ENCODE results near the gene MTHFD2. TPM values are rescaled to one million over a fixed set of nuclear protein-coding genes. Genes with fewer than 3 reads are reported as not detected.

Gene MTHFD2
- total RNA-seq, 2 experiments from 2014 or later: 162 to 164 TPM

DNA sequence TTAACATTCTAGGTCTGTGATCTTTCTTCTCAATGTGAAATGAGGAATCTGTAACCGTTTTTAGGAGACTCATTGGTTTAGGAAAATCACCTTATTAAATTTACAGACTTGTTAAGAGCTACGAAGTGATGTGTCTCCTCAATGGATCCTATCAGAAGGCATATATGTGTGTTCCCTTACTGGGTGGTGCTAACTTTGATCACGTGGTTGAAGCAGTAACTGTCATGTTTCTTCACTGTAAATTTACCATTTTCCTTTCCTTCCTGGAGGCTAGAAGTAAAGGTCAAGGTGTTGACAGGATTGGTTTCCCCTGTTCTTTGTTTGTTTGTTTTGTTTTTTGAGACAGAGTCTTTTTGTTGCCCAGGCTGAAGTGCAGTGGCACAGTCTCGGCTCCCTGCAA lies 1.4 kb upstream of the MTHFD2 start:
- CTCF ChIA-PET: interaction anchor here (1.0 to 5.3 kb wide), 6 partner anchors 9 to 369 kb away, joined by 3 to 92 read pairs (median 4); partner anchors contain the start of genes BOLA3, MOB1A and STAMBP
- Mint-ChIP-seq H3K4me3 (no peak overlapping the region), H3K36me3 (ENCODE audit: low read depth) (peaks cover 27% of the 10 kb centered on the region), H3K9me3 (ENCODE audit: insufficient read depth) (no peaks in the 10 kb centered on the region), H3K27me3 (ENCODE audit: low read depth) (peaks cover 4% of the 10 kb centered on the region), H3K27ac (peak overlapping the region; percentile 57), H3K4me1 (ENCODE audit: low read depth) (peaks cover 37% of the 10 kb centered on the region)
- ATAC-seq (no peak), DNase-seq (no peak)
- POLR2A ChIA-PET: interaction anchor here (0.9 to 7.4 kb wide), 4 partner anchors 9 to 17 kb away, joined by 3 to 140 read pairs (median 7); partner anchors contain the start of gene MOB1A

DNA sequence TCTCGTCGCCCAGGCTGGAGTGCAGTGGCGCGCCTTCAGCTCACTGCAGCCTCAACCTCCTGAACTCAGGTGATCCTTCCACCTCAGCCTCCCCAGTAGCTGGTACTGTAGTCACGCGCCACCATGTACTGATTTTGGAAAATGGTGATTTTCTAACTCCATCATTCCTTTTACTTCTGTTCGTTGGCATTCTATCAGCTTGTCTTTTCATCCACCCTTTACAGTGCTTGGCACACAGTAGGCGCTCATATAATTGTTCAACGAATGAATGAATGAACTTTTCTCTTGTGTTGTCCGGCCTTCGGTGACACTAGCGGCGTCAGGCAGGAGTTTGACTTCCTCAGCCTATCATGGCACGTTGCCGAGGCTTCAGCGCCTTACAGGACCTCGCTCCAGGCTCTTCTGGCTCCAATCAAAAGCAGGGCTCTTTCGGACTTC lies 373 bp upstream of the MTHFD2 start:
- Mint-ChIP-seq H3K36me3 (ENCODE audit: low read depth) (peaks cover 33% of the 10 kb centered on the region), H3K27ac (peak overlapping the region; percentile 100), H3K4me1 (ENCODE audit: low read depth) (peaks cover 40% of the 10 kb centered on the region), H3K9me3 (ENCODE audit: insufficient read depth) (no peaks in the 10 kb centered on the region), H3K4me3 (peak overlapping the region; percentile 97), H3K27me3 (ENCODE audit: low read depth) (no peaks in the 10 kb centered on the region)
- CTCF ChIA-PET: interaction anchor here (0.9 to 5.3 kb wide), 12 partner anchors 10 to 370 kb away, joined by 3 to 92 read pairs (median 4); partner anchors contain the start of genes MOB1A and STAMBP
- no peak for DNase-seq
- POLR2A ChIA-PET: interaction anchor here (0.6 to 7.4 kb wide), 13 partner anchors 10 to 502 kb away, joined by 3 to 140 read pairs (median 3); partner anchors contain the start of genes BOLA3, DCTN1, MOB1A and STAMBP
- no peak for ATAC-seq

DNA sequence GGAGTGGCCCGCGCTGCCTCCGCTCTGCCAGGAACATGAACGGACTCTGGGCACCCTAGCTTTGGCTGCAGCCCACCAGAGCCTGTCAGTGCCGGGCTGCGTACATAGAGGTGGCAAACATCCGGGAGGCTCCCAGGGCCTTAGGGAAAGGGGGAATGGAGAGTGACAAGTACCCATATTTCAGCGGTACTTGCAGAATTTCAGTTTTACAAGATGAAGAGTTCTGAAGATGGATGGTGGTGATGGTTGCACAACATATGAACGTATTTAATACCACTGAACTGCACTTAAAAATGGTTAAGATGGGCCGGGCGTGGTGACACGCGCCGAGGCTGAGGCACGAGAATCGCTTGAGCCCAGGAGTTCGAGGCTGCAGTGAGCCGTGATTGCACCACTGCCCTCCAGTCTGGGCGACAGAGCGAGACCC lies 873 bp downstream of the MTHFD2 start:
- no peak for ATAC-seq
- H3K4me1 Mint-ChIP-seq (ENCODE audit: low read depth): peaks cover 50% of the 10 kb centered on the region
- H3K9me3 Mint-ChIP-seq (ENCODE audit: insufficient read depth): no peaks in the 10 kb centered on the region
- CTCF ChIA-PET: interaction anchor here (0.9 to 5.3 kb wide), 18 partner anchors 8 to 376 kb away, joined by 3 to 92 read pairs (median 4); partner anchors contain the start of genes BOLA3, MOB1A and STAMBP
- H3K4me3 Mint-ChIP-seq: peak overlapping the region; percentile 97
- H3K27ac Mint-ChIP-seq: peak overlapping the region; percentile 100
- peaks cover 38% of the 10 kb centered on the region for H3K36me3 Mint-ChIP-seq (ENCODE audit: low read depth)
- no peak for DNase-seq
- POLR2A ChIA-PET: interaction anchor here (0.7 to 7.4 kb wide), 9 partner anchors 9 to 374 kb away, joined by 3 to 140 read pairs (median 5); partner anchors contain the start of genes BOLA3, MOB1A and STAMBP
- no peaks in the 10 kb centered on the region for H3K27me3 Mint-ChIP-seq (ENCODE audit: low read depth)

DNA sequence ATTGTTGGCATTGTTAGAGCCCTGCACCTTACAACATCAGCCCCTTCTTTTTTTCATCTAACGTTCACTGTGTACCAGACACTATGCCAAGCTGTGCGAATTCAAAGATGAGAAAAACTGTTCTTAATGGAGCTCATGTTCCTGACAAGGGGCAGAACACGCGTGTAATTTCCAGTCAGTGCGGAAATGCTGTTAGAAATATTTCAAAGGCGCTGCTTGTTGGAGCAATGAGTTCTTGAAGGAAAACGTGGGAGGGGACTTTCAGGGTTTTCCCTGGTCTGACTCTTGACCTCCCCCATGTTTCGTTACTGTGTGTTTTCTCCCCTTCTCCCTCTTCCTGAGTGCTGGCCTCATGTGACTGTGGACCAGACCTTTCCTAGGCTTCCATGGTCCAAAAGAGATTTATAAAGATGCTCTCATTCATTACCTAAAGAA lies 1.5 kb downstream of the MTHFD2 start:
- ChIA-PET POLR2A (interaction anchor here (1.6 to 7.4 kb wide), 3 partner anchors 15 to 51 kb away, joined by 3 to 140 read pairs (median 22); partner anchors contain the start of genes BOLA3 and MOB1A), CTCF (interaction anchor here (0.9 to 5.3 kb wide), 10 partner anchors 8 to 377 kb away, joined by 3 to 92 read pairs (median 8); partner anchors contain the start of genes BOLA3, MOB1A and STAMBP)
- Mint-ChIP-seq H3K27me3 (ENCODE audit: low read depth) (no peaks in the 10 kb centered on the region), H3K4me1 (ENCODE audit: low read depth) (peaks cover 56% of the 10 kb centered on the region), H3K36me3 (ENCODE audit: low read depth) (peaks cover 42% of the 10 kb centered on the region), H3K9me3 (ENCODE audit: insufficient read depth) (no peaks in the 10 kb centered on the region), H3K4me3 (peak overlapping the region; percentile 97), H3K27ac (peak overlapping the region; percentile 100)
- ATAC-seq (no peak), DNase-seq (no peak)

DNA sequence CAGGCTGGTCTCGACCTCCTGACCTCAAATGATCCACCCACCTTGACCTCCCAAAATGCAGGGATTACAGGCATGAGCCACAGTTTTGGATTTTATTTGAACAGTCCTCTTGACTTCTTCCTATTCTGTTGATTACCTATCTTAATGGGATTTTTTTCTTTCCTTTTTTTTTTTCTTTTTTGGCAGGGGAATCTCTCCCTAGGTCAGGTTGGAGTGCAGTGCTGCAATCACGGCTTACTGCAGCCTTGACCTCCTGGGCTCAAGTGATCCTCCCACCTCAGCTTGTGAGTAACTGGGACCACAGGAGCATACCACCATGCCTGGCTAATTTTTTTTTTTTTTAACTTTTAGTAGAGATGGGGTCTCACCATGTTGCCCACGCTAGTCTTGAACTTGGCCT lies 2.8 kb downstream of the MTHFD2 start:
- peak overlapping the region; percentile 97 for H3K4me3 Mint-ChIP-seq
- no peaks in the 10 kb centered on the region for H3K9me3 Mint-ChIP-seq (ENCODE audit: insufficient read depth)
- H3K27me3 Mint-ChIP-seq (ENCODE audit: low read depth): no peaks in the 10 kb centered on the region
- peak overlapping the region; percentile 60 for H3K27ac Mint-ChIP-seq
- H3K36me3 Mint-ChIP-seq (ENCODE audit: low read depth): peaks cover 55% of the 10 kb centered on the region
- H3K4me1 Mint-ChIP-seq (ENCODE audit: low read depth): peaks cover 70% of the 10 kb centered on the region
- CTCF ChIA-PET: interaction anchor here (5.3 kb wide), 1 partner anchor 21 kb away, joined by 92 read pairs; the partner anchor contains the start of gene MOB1A
- ATAC-seq: no peak
- no peak for DNase-seq
- POLR2A ChIA-PET: interaction anchor here (1.6 to 7.4 kb wide), 2 partner anchors 17 to 21 kb away, joined by 3 to 140 read pairs; partner anchors contain the start of gene MOB1A

DNA sequence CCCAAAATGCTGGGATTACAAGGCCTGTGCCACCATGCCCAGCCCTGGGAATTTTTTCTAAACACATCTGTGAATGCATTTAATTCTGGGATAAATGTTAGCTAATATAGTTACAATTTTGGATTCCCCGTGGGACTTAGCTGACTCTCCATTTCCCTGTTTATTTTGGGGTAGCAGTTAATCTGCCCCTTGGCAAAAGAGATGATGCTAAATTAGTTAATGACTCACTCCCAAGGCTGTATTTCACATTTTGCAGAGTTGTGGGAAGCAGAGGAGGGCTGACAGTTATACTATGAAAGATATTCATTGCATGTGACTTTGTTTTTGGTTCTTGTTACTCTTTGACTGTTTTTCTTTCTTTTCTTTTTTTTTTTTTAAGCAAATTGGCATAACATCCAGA lies 3.2 kb downstream of the MTHFD2 start:
- DNase-seq: no peak
- Mint-ChIP-seq H3K4me1 (ENCODE audit: low read depth) (peaks cover 74% of the 10 kb centered on the region), H3K27ac (peak overlapping the region; percentile 43), H3K27me3 (ENCODE audit: low read depth) (no peaks in the 10 kb centered on the region), H3K36me3 (ENCODE audit: low read depth) (peaks cover 59% of the 10 kb centered on the region), H3K9me3 (ENCODE audit: insufficient read depth) (no peaks in the 10 kb centered on the region), H3K4me3 (peak overlapping the region; percentile 97)
- ChIA-PET POLR2A (interaction anchor here (7.4 kb wide), 1 partner anchor 21 kb away, joined by 140 read pairs; the partner anchor contains the start of gene MOB1A), CTCF (no interaction called here)
- ATAC-seq: no peak

DNA sequence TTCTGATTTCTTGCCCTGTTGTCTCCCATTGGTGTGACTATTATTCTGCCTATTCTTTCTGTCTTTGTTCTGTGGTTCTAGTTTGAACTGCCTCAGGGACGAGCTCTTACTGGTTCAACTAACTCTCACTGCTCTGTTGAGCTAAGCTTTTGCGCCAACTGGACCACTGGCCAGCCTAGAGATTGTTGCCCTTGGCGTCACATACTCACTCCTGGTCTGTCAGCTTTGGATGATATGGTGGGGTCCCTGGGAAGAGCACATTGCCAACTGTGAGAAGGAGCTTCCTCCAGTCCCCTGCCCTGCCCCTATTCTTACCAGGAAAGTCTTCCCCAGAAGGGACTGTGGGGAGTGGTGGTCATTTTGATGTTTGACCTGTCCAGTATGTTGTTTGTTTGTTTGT lies 6.0 kb downstream of the MTHFD2 start:
- Mint-ChIP-seq H3K36me3 (ENCODE audit: low read depth) (peaks cover 78% of the 10 kb centered on the region), H3K4me1 (ENCODE audit: low read depth) (peaks cover 74% of the 10 kb centered on the region), H3K4me3 (no peak overlapping the region)

DNA sequence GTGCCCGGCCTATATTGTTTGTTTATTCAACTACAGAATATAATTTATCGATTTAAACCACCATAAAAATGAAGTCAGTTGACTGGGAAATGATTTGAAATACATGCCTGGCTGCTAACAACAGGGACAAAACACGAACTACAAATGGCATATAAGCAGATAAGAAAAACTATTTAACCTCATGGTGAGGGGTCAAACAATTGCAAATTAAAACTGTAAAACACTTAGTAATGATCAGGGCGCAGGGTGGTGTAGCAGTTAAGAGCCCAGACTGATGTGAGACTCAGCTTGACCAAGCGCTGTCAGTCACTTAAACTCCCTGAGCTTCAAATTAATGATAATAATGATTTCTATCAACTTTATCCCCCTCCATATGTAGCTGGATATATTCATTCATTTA lies 6.7 kb downstream of the MTHFD2 start:
- ChIA-PET CTCF (interaction anchor here (0.9 to 5.1 kb wide), 12 partner anchors 8 to 381 kb away, joined by 3 to 37 read pairs (median 4); partner anchors contain the start of gene MOB1A), POLR2A (interaction anchor here (0.9 to 5.1 kb wide), 6 partner anchors 8 to 468 kb away, joined by 3 to 91 read pairs (median 4); partner anchors contain the start of genes MOB1A and TPRKB)
- no peak for ATAC-seq
- H3K4me3 Mint-ChIP-seq: peak overlapping the region; percentile 70
- H3K27ac Mint-ChIP-seq: peak overlapping the region; percentile 95
- H3K4me1 Mint-ChIP-seq (ENCODE audit: low read depth): peaks cover 79% of the 10 kb centered on the region
- DNase-seq: no peak
- H3K9me3 Mint-ChIP-seq (ENCODE audit: insufficient read depth): no peaks in the 10 kb centered on the region
- peaks cover 79% of the 10 kb centered on the region for H3K36me3 Mint-ChIP-seq (ENCODE audit: low read depth)
- H3K27me3 Mint-ChIP-seq (ENCODE audit: low read depth): no peaks in the 10 kb centered on the region

More for the DNA sequence above, 6.0 kb downstream of the MTHFD2 start:
- ATAC-seq: no peak
- H3K27ac Mint-ChIP-seq: peak overlapping the region; percentile 95
- DNase-seq: no peak
- CTCF ChIA-PET: interaction anchor here (0.9 to 5.1 kb wide), 6 partner anchors 13 to 380 kb away, joined by 3 to 37 read pairs (median 5); partner anchors contain the start of gene MOB1A
- no peaks in the 10 kb centered on the region for H3K9me3 Mint-ChIP-seq (ENCODE audit: insufficient read depth)
- POLR2A ChIA-PET: interaction anchor here (0.8 to 5.1 kb wide), 4 partner anchors 19 to 172 kb away, joined by 3 to 91 read pairs (median 4); partner anchors contain the start of gene MOB1A
- no peaks in the 10 kb centered on the region for H3K27me3 Mint-ChIP-seq (ENCODE audit: low read depth)

DNA sequence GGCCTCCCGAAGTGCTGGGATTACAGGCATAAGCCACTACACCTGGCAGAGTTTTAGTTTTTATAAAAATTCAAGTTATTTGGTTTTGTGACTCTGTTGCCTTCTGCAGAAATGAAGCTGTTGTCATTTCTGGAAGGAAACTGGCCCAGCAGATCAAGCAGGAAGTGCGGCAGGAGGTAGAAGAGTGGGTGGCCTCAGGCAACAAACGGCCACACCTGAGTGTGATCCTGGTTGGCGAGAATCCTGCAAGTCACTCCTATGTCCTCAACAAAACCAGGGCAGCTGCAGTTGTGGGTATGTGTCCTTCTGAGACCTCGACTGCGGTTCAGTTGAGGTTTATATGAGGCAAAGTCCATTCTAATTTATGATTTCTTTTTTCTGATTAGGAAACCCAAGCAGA lies 7.2 kb downstream of the MTHFD2 start:
- DNase-seq: peak; percentile 55
- ATAC-seq: peak; percentile 47
- CTCF ChIA-PET: interaction anchor here (0.7 to 5.1 kb wide), 14 partner anchors 9 to 381 kb away, joined by 3 to 37 read pairs (median 4); partner anchors contain the start of gene MOB1A
- Mint-ChIP-seq H3K9me3 (ENCODE audit: insufficient read depth) (no peaks in the 10 kb centered on the region), H3K27me3 (ENCODE audit: low read depth) (no peaks in the 10 kb centered on the region), H3K4me1 (ENCODE audit: low read depth) (peaks cover 77% of the 10 kb centered on the region), H3K36me3 (ENCODE audit: low read depth) (peaks cover 78% of the 10 kb centered on the region), H3K4me3 (peak overlapping the region; percentile 70), H3K27ac (peak overlapping the region; percentile 95)
- POLR2A ChIA-PET: interaction anchor here (0.6 to 5.1 kb wide), 10 partner anchors 9 to 1018 kb away, joined by 3 to 91 read pairs (median 4); partner anchors contain the start of genes BOLA3, MOB1A and TPRKB

DNA sequence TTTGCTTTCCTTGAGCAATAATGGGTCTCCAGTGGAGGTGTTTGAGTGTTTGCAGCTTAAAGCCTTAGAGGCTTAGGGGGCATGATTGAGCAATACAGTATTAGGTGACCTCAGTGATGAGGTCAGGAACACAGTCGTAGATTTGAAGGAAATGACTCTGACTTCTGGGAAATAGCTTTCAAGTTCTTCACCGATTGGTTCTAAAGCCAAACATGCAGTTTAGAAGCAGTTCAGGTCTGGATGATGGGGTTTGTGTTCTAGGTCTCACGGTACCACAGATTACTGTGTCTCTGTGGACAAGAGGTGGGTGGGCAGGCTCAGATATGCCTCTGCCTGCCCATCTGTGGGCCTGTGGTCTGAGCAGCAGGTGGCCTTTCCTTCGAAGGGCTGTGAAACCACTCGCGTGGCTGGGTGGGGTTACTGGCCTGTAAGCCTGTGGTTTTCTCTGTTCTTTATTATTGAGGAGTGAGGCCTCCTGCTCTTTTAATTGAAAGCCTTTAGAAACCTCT lies 7.8 kb downstream of the MTHFD2 start:
- Mint-ChIP-seq H3K36me3 (ENCODE audit: low read depth) (peaks cover 78% of the 10 kb centered on the region), H3K9me3 (ENCODE audit: insufficient read depth) (no peaks in the 10 kb centered on the region), H3K4me3 (peak overlapping the region; percentile 70), H3K27ac (peak overlapping the region; percentile 95), H3K27me3 (ENCODE audit: low read depth) (no peaks in the 10 kb centered on the region), H3K4me1 (ENCODE audit: low read depth) (peaks cover 70% of the 10 kb centered on the region)
- POLR2A ChIA-PET: interaction anchor here (0.6 to 5.1 kb wide), 11 partner anchors 9 to 1018 kb away, joined by 3 to 91 read pairs (median 4); partner anchors contain the start of genes BOLA3, MOB1A and TPRKB
- DNase-seq (peak; percentile 68), ATAC-seq (peak; percentile 81)
- CTCF ChIA-PET: interaction anchor here (0.7 to 5.1 kb wide), 12 partner anchors 7 to 382 kb away, joined by 3 to 37 read pairs (median 4); partner anchors contain the start of genes MOB1A and MTHFD2

DNA sequence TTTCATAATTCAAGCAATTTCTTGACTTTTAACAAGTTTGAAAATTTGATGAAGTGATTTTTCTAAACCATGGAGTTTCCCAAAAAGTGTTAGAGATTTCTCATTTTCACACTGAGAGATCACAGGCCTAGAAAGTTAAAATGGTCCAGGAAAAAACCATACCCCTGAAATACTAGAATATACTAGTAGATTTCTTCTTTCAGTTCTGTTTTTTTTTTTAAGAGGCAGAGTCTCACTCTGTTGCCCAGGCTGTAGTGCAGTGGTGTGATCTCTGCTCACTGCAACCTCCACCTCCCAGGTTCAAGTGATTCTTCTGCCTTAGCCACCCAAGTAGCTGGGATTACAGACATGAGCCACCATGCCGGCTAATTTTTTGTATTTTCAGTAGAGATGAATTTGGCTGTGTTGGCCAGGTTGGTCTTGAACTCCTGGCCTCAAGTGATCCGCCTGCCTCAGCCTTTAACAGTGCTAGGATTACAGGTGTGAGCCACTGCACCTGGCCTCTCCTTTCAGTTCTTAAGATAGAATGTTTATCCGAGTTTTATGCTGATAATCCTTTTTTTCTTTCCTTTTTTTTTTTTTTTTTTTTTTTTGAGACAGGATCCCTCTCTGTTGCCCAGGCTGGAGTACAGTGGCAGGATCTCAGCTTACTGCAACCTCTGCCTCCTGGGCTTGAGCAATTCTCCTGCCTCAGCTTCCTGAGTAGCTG lies 14.4 kb downstream of the MTHFD2 start:
- DNase-seq (no peak), ATAC-seq (no peak)
- CTCF ChIA-PET: no interaction called here
- peaks cover 66% of the 10 kb centered on the region for H3K36me3 Mint-ChIP-seq (ENCODE audit: low read depth)
- H3K4me3 Mint-ChIP-seq: no peak overlapping the region
- H3K27ac Mint-ChIP-seq: no peak overlapping the region
- H3K4me1 Mint-ChIP-seq (ENCODE audit: low read depth): peaks cover 14% of the 10 kb centered on the region
- no peaks in the 10 kb centered on the region for H3K27me3 Mint-ChIP-seq (ENCODE audit: low read depth)
- POLR2A ChIA-PET: interaction anchor here (0.6 to 1.5 kb wide), 2 partner anchors 34 to 298 kb away, joined by 3 to 5 read pairs; partner anchors contain the start of gene MOB1A
- H3K9me3 Mint-ChIP-seq (ENCODE audit: insufficient read depth): no peaks in the 10 kb centered on the region

All from activated CD8-positive, alpha-beta T cell treated with anti-CD3 and anti-CD28 coated beads, Interleukin-2, amount 10 ng/mL, durations not matched to agents 7 days and 5 days (primary cell).